WTC11 (cell line): ENCODE measurements around the gene XRCC5. TPM values are rescaled to one million over a fixed set of nuclear protein-coding genes. Genes with fewer than 3 reads are reported as not detected.
A peak's percentile ranks its signal among the peaks of the same experiment; 100 is the strongest.

Experiments
- CBFB ChIP-seq: sonication (generic); formaldehyde crosslinking; IDR thresholded peaks from 2 replicates; pipeline ENCODE4 v1.8.1; 2022; ENCODE audit warnings: mild to moderate bottlenecking, low read depth, missing genetic modification reagents
- CREB1 ChIP-seq: sonication (generic); formaldehyde crosslinking; IDR thresholded peaks from 2 replicates; pipeline ENCODE4 v1.8.0; 2023; ENCODE audit warnings: mild to moderate bottlenecking, missing genetic modification reagents
- FOXJ3 ChIP-seq: sonication (generic); formaldehyde crosslinking; IDR thresholded peaks from 2 replicates; pipeline ENCODE4 v1.9.0; 2021; ENCODE audit warnings: missing genetic modification reagents, mild to moderate bottlenecking, borderline replicate concordance
- FOXK1 ChIP-seq: sonication (generic); formaldehyde crosslinking; IDR thresholded peaks from 2 replicates; pipeline ENCODE4 v1.8.0; 2022; ENCODE audit warnings: mild to moderate bottlenecking, moderate library complexity, missing genetic modification reagents
- GRHL2 ChIP-seq: fragments of 250-450 bp; sonication (Bioruptor Pico); IDR thresholded peaks from 2 replicates; pipeline ENCODE4 v1.8.0; 2022; ENCODE audit warnings: mild to moderate bottlenecking, moderate library complexity; ENCODE audit not compliant: insufficient replicate concordance, severe bottlenecking
- HMGA2 ChIP-seq: fragments of 250-450 bp; sonication (Bioruptor Pico); IDR thresholded peaks from 2 replicates; pipeline ENCODE4 v1.4.0; 2021; ENCODE audit warnings: mild to moderate bottlenecking, moderate library complexity
- JUN ChIP-seq: sonication (generic); formaldehyde crosslinking; IDR thresholded peaks from 2 replicates; pipeline ENCODE4 v1.8.0; 2023; ENCODE audit warnings: mild to moderate bottlenecking, missing genetic modification reagents
- MYBL2 ChIP-seq: sonication (generic); formaldehyde crosslinking; IDR thresholded peaks from 2 replicates; pipeline ENCODE4 v1.8.1; 2023; ENCODE audit warnings: mild to moderate bottlenecking, moderate library complexity, missing genetic modification reagents
- NR1H2 ChIP-seq: sonication (generic); formaldehyde crosslinking; IDR thresholded peaks from 2 replicates; pipeline ENCODE4 v1.9.0; 2021; ENCODE audit warnings: mild to moderate bottlenecking, moderate library complexity, missing genetic modification reagents
- NR3C1 ChIP-seq: sonication (generic); formaldehyde crosslinking; conservative IDR thresholded peaks from 2 replicates; pipeline ENCODE4 v1.8.1; 2023; ENCODE audit warnings: low read depth, mild to moderate bottlenecking, missing genetic modification reagents
- PRRX2 ChIP-seq: fragments of 250-450 bp; sonication (Bioruptor Pico); IDR thresholded peaks from 2 replicates; pipeline ENCODE4 v1.8.0; 2021; ENCODE audit warnings: mild to moderate bottlenecking
- SMAD3 ChIP-seq: sonication (generic); formaldehyde crosslinking; IDR thresholded peaks from 2 replicates; pipeline ENCODE4 v1.8.0; 2022; ENCODE audit warnings: missing genetic modification reagents, mild to moderate bottlenecking, borderline replicate concordance
- TCF7 ChIP-seq: sonication (generic); formaldehyde crosslinking; IDR thresholded peaks from 2 replicates; pipeline ENCODE4 v1.8.0; 2022; ENCODE audit warnings: mild to moderate bottlenecking, low read depth, missing genetic modification reagents, moderate library complexity
- ZNF121 ChIP-seq: sonication (generic); formaldehyde crosslinking; IDR thresholded peaks from 2 replicates; pipeline ENCODE4 v1.8.0; 2023; ENCODE audit warnings: missing genetic modification reagents
- ZNF232 ChIP-seq: sonication (generic); formaldehyde crosslinking; IDR thresholded peaks from 2 replicates; pipeline ENCODE4 v1.8.0; 2022; ENCODE audit warnings: mild to moderate bottlenecking, missing genetic modification reagents
- ZNF263 ChIP-seq: sonication (generic); formaldehyde crosslinking; IDR thresholded peaks from 2 replicates; pipeline ENCODE4 v1.8.1; 2022; ENCODE audit warnings: low read depth, mild to moderate bottlenecking, moderate library complexity, missing genetic modification reagents
- total RNA-seq: library from RNA; stranded (reverse); gene quantifications from 3 replicates; pipeline ENCODE4 v1.2.3, GENCODE V29; 2021
- TF ChIP-seq, protein P1 (sequence below): fragments of 250-450 bp; sonication (Bioruptor Pico); IDR thresholded peaks from 2 replicates; pipeline ENCODE4 v1.9.0; 2021; ENCODE audit warnings: mild to moderate bottlenecking
- TF ChIP-seq, protein P2 (sequence below): sonication (generic); formaldehyde crosslinking; IDR thresholded peaks from 2 replicates; pipeline ENCODE4 v1.8.1; 2023; ENCODE audit warnings: mild to moderate bottlenecking, missing genetic modification reagents
- TF ChIP-seq, protein P3 (sequence below): sonication (generic); formaldehyde crosslinking; IDR thresholded peaks from 2 replicates; pipeline ENCODE4 v1.8.0; 2022; ENCODE audit warnings: mild to moderate bottlenecking, missing genetic modification reagents
- TF ChIP-seq, protein P4 (sequence below): sonication (generic); formaldehyde crosslinking; IDR thresholded peaks from 2 replicates; pipeline ENCODE4 v1.8.0; 2022; ENCODE audit warnings: mild to moderate bottlenecking, missing genetic modification reagents
- TF ChIP-seq, protein P5 (sequence below): sonication (generic); formaldehyde crosslinking; IDR thresholded peaks from 2 replicates; pipeline ENCODE4 v1.8.0; 2023; ENCODE audit warnings: mild to moderate bottlenecking, missing genetic modification reagents
- TF ChIP-seq, protein P6 (sequence below): sonication (generic); formaldehyde crosslinking; IDR thresholded peaks from 2 replicates; pipeline ENCODE4 v1.8.1; 2022; ENCODE audit warnings: low read depth, missing genetic modification reagents, borderline replicate concordance
- TF ChIP-seq, protein P7 (sequence below): sonication (generic); formaldehyde crosslinking; conservative IDR thresholded peaks from 2 replicates; pipeline ENCODE4 v1.8.1; 2023; ENCODE audit warnings: mild to moderate bottlenecking, low read depth, missing genetic modification reagents, moderate library complexity
- TF ChIP-seq, protein P8 (sequence below): sonication (generic); formaldehyde crosslinking; IDR thresholded peaks from 2 replicates; pipeline ENCODE4 v1.8.1; 2023; ENCODE audit warnings: mild to moderate bottlenecking, missing genetic modification reagents

The XRCC5 gene
- total RNA-seq, 1 experiment from 2014 or later = 522 TPM

DNA sequence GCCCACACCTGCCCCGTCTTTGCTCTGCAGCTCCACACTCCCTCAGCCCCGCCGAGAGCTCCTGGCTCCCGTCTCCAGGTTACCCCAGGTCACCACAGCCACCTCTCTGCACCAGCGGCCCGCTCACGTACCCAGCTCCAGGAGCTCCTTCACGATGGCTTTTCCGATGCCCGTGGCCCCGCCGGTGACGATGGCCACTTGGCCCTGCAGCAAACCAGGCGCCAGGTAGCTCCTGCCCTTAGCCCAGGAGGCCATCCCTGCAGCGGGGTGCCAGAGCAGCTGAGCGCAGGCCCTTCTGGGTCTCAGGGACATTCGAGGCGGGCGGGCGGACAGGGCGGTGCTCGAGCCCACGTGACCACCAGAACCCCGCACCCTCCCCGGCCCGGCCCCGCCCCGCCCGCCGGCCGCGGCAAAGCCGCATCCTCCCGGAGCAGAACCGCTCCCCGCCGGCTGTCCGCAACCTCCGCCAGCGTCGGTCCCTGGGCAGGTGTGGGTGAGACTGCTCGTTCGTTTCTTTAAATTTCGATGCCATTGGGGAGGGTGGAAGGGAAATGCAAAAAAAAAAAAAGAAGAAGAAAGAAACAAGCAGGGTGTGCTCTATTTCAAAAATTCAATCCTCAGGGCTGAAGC lies 27.5 kb upstream of the XRCC5 start, which contains the start of the genes PECR and TMEM169 (continued):
- TF ChIP-seq, protein P1, sequence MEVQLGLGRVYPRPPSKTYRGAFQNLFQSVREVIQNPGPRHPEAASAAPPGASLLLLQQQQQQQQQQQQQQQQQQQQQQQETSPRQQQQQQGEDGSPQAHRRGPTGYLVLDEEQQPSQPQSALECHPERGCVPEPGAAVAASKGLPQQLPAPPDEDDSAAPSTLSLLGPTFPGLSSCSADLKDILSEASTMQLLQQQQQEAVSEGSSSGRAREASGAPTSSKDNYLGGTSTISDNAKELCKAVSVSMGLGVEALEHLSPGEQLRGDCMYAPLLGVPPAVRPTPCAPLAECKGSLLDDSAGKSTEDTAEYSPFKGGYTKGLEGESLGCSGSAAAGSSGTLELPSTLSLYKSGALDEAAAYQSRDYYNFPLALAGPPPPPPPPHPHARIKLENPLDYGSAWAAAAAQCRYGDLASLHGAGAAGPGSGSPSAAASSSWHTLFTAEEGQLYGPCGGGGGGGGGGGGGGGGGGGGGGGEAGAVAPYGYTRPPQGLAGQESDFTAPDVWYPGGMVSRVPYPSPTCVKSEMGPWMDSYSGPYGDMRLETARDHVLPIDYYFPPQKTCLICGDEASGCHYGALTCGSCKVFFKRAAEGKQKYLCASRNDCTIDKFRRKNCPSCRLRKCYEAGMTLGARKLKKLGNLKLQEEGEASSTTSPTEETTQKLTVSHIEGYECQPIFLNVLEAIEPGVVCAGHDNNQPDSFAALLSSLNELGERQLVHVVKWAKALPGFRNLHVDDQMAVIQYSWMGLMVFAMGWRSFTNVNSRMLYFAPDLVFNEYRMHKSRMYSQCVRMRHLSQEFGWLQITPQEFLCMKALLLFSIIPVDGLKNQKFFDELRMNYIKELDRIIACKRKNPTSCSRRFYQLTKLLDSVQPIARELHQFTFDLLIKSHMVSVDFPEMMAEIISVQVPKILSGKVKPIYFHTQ (CRISPR knock-in tag) = no peak
- TF ChIP-seq, protein P2, sequence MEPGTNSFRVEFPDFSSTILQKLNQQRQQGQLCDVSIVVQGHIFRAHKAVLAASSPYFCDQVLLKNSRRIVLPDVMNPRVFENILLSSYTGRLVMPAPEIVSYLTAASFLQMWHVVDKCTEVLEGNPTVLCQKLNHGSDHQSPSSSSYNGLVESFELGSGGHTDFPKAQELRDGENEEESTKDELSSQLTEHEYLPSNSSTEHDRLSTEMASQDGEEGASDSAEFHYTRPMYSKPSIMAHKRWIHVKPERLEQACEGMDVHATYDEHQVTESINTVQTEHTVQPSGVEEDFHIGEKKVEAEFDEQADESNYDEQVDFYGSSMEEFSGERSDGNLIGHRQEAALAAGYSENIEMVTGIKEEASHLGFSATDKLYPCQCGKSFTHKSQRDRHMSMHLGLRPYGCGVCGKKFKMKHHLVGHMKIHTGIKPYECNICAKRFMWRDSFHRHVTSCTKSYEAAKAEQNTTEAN (CRISPR knock-in tag) = no peak; the same call in 1 of the 2 replicates
- TF ChIP-seq NR3C1 (no peak), NR1H2 (CRISPR knock-in tag) (no peak), ZNF263 (no peak), HMGA2 (CRISPR knock-in tag) (no peak), CREB1 (CRISPR knock-in tag) (no peak), JUN (CRISPR knock-in tag) (no peak; the same call in 1 of the 2 replicates), ZNF232 (CRISPR knock-in tag) (peak; percentile 92), TCF7 (no peak), FOXK1 (CRISPR knock-in tag) (0 out of 2 replicates have a peak, but pooled peaks have one; percentile 65), GRHL2 (CRISPR knock-in tag) (no peak), SMAD3 (CRISPR knock-in tag) (peak; percentile 91), ZNF121 (CRISPR knock-in tag) (peak; percentile 92), CBFB (CRISPR knock-in tag) (no peak), FOXJ3 (CRISPR knock-in tag) (no peak), MYBL2 (peak; percentile 67; the same call in 1 of the 2 replicates), PRRX2 (CRISPR knock-in tag) (no peak)
- TF ChIP-seq, protein P3, sequence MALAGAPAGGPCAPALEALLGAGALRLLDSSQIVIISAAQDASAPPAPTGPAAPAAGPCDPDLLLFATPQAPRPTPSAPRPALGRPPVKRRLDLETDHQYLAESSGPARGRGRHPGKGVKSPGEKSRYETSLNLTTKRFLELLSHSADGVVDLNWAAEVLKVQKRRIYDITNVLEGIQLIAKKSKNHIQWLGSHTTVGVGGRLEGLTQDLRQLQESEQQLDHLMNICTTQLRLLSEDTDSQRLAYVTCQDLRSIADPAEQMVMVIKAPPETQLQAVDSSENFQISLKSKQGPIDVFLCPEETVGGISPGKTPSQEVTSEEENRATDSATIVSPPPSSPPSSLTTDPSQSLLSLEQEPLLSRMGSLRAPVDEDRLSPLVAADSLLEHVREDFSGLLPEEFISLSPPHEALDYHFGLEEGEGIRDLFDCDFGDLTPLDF (CRISPR knock-in tag) = no peak
- TF ChIP-seq, protein P4, sequence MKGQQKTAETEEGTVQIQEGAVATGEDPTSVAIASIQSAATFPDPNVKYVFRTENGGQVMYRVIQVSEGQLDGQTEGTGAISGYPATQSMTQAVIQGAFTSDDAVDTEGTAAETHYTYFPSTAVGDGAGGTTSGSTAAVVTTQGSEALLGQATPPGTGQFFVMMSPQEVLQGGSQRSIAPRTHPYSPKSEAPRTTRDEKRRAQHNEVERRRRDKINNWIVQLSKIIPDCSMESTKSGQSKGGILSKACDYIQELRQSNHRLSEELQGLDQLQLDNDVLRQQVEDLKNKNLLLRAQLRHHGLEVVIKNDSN (CRISPR knock-in tag) = peak; percentile 95
- TF ChIP-seq, protein P5, sequence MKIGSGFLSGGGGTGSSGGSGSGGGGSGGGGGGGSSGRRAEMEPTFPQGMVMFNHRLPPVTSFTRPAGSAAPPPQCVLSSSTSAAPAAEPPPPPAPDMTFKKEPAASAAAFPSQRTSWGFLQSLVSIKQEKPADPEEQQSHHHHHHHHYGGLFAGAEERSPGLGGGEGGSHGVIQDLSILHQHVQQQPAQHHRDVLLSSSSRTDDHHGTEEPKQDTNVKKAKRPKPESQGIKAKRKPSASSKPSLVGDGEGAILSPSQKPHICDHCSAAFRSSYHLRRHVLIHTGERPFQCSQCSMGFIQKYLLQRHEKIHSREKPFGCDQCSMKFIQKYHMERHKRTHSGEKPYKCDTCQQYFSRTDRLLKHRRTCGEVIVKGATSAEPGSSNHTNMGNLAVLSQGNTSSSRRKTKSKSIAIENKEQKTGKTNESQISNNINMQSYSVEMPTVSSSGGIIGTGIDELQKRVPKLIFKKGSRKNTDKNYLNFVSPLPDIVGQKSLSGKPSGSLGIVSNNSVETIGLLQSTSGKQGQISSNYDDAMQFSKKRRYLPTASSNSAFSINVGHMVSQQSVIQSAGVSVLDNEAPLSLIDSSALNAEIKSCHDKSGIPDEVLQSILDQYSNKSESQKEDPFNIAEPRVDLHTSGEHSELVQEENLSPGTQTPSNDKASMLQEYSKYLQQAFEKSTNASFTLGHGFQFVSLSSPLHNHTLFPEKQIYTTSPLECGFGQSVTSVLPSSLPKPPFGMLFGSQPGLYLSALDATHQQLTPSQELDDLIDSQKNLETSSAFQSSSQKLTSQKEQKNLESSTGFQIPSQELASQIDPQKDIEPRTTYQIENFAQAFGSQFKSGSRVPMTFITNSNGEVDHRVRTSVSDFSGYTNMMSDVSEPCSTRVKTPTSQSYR (CRISPR knock-in tag) = no peak; the same call in 1 of the 2 replicates
- TF ChIP-seq, protein P6, sequence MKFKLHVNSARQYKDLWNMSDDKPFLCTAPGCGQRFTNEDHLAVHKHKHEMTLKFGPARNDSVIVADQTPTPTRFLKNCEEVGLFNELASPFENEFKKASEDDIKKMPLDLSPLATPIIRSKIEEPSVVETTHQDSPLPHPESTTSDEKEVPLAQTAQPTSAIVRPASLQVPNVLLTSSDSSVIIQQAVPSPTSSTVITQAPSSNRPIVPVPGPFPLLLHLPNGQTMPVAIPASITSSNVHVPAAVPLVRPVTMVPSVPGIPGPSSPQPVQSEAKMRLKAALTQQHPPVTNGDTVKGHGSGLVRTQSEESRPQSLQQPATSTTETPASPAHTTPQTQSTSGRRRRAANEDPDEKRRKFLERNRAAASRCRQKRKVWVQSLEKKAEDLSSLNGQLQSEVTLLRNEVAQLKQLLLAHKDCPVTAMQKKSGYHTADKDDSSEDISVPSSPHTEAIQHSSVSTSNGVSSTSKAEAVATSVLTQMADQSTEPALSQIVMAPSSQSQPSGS (CRISPR knock-in tag) = no peak
- TF ChIP-seq, protein P7, sequence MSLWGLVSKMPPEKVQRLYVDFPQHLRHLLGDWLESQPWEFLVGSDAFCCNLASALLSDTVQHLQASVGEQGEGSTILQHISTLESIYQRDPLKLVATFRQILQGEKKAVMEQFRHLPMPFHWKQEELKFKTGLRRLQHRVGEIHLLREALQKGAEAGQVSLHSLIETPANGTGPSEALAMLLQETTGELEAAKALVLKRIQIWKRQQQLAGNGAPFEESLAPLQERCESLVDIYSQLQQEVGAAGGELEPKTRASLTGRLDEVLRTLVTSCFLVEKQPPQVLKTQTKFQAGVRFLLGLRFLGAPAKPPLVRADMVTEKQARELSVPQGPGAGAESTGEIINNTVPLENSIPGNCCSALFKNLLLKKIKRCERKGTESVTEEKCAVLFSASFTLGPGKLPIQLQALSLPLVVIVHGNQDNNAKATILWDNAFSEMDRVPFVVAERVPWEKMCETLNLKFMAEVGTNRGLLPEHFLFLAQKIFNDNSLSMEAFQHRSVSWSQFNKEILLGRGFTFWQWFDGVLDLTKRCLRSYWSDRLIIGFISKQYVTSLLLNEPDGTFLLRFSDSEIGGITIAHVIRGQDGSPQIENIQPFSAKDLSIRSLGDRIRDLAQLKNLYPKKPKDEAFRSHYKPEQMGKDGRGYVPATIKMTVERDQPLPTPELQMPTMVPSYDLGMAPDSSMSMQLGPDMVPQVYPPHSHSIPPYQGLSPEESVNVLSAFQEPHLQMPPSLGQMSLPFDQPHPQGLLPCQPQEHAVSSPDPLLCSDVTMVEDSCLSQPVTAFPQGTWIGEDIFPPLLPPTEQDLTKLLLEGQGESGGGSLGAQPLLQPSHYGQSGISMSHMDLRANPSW (CRISPR knock-in tag) = no peak
- TF ChIP-seq, protein P8, sequence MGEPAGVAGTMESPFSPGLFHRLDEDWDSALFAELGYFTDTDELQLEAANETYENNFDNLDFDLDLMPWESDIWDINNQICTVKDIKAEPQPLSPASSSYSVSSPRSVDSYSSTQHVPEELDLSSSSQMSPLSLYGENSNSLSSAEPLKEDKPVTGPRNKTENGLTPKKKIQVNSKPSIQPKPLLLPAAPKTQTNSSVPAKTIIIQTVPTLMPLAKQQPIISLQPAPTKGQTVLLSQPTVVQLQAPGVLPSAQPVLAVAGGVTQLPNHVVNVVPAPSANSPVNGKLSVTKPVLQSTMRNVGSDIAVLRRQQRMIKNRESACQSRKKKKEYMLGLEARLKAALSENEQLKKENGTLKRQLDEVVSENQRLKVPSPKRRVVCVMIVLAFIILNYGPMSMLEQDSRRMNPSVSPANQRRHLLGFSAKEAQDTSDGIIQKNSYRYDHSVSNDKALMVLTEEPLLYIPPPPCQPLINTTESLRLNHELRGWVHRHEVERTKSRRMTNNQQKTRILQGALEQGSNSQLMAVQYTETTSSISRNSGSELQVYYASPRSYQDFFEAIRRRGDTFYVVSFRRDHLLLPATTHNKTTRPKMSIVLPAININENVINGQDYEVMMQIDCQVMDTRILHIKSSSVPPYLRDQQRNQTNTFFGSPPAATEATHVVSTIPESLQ (CRISPR knock-in tag) = no peak
